WTC11 (cell line): Measurements from ENCODE around the gene ADISSP. TPM values are rescaled to one million over a fixed set of nuclear protein-coding genes. Genes with fewer than 3 reads are reported as not detected.

Experiments
- ATAC-seq: fragments of 200-7000 bp; cut with Tn5 transposase; 2 replicates; pipeline ENCODE4 v1.10.0; 2021; ENCODE audit warnings: mild to moderate bottlenecking, moderate library complexity
- CTCF ChIA-PET: fragments of 300-600 bp; sonication (Branson Sonifier 250); formaldehyde crosslinking; loops from one replicate; lab custom pipeline; 2021; ENCODE audit warnings: antibody characterized with exemption; lab: Charles Lee
- POLR2A ChIA-PET: fragments of 350-600 bp; sonication (Branson Sonifier 250); formaldehyde crosslinking; loops from one replicate; lab custom pipeline; 2021; ENCODE audit warnings: antibody characterized with exemption; lab: Charles Lee
- DNase-seq: peaks from one replicate; pipeline ENCODE4 v3.0.0; 2021; ENCODE audit warnings: low spot score
- H3K27ac Mint-ChIP-seq: 2 replicates; pipeline ENCODE4 v1.8.0; 2021; ENCODE audit warnings: mixed read lengths
- H3K27me3 Mint-ChIP-seq: 2 replicates; pipeline ENCODE4 v1.8.0; 2021; ENCODE audit warnings: low read depth, mild to moderate bottlenecking, moderate library complexity, mixed read lengths
- H3K36me3 Mint-ChIP-seq: 2 replicates; pipeline ENCODE4 v1.8.0; 2021; ENCODE audit warnings: mixed read lengths
- H3K4me1 Mint-ChIP-seq: 2 replicates; pipeline ENCODE4 v1.8.0; 2022; ENCODE audit warnings: mixed read lengths
- H3K4me3 Mint-ChIP-seq: 2 replicates; pipeline ENCODE4 v1.8.0; 2021; ENCODE audit warnings: mild to moderate bottlenecking, moderate library complexity, mixed read lengths
- H3K9me3 Mint-ChIP-seq: 2 replicates; pipeline ENCODE4 v1.8.0; 2021; ENCODE audit warnings: mixed read lengths
- CBFB ChIP-seq: sonication (generic); formaldehyde crosslinking; IDR thresholded peaks from 2 replicates; pipeline ENCODE4 v1.8.1; 2022; ENCODE audit warnings: mild to moderate bottlenecking, low read depth, missing genetic modification reagents
- CREM ChIP-seq: sonication (generic); formaldehyde crosslinking; IDR thresholded peaks from 2 replicates; pipeline ENCODE4 v1.8.1; 2022; ENCODE audit warnings: mild to moderate bottlenecking, missing genetic modification reagents, moderate library complexity
- EMX1 ChIP-seq: fragments of 250-450 bp; sonication (Bioruptor Pico); IDR thresholded peaks from 2 replicates; pipeline ENCODE4 v1.8.0; 2021; ENCODE audit warnings: mild to moderate bottlenecking
- FOXJ3 ChIP-seq: sonication (generic); formaldehyde crosslinking; IDR thresholded peaks from 2 replicates; pipeline ENCODE4 v1.9.0; 2021; ENCODE audit warnings: missing genetic modification reagents, mild to moderate bottlenecking, borderline replicate concordance
- HMGA2 ChIP-seq: fragments of 250-450 bp; sonication (Bioruptor Pico); IDR thresholded peaks from 2 replicates; pipeline ENCODE4 v1.4.0; 2021; ENCODE audit warnings: mild to moderate bottlenecking, moderate library complexity
- NFYB ChIP-seq: sonication (generic); formaldehyde crosslinking; conservative IDR thresholded peaks from 2 replicates; pipeline ENCODE4 v1.8.0; 2022; ENCODE audit warnings: low read depth, missing genetic modification reagents
- RELA ChIP-seq: sonication (generic); formaldehyde crosslinking; IDR thresholded peaks from 2 replicates; pipeline ENCODE4 v1.8.1; 2022; ENCODE audit warnings: missing genetic modification reagents, mild to moderate bottlenecking, borderline replicate concordance
- SOX15 ChIP-seq: fragments of 250-450 bp; sonication (Bioruptor Pico); IDR thresholded peaks from 2 replicates; pipeline ENCODE4 v1.9.0; 2021; ENCODE audit warnings: mild to moderate bottlenecking
- SP1 ChIP-seq: sonication (generic); formaldehyde crosslinking; conservative IDR thresholded peaks from 2 replicates; pipeline ENCODE4 v1.8.1; 2022; ENCODE audit warnings: missing genetic modification reagents
- TEAD4 ChIP-seq: sonication (generic); formaldehyde crosslinking; IDR thresholded peaks from 2 replicates; pipeline ENCODE4 v1.8.0; 2022; ENCODE audit warnings: mild to moderate bottlenecking, missing genetic modification reagents
- ZNF138 ChIP-seq: sonication (generic); formaldehyde crosslinking; conservative IDR thresholded peaks from 2 replicates; pipeline ENCODE4 v1.8.1; 2022; ENCODE audit warnings: mild to moderate bottlenecking, moderate library complexity, missing genetic modification reagents
- total RNA-seq: library from RNA; stranded (reverse); gene quantifications from 3 replicates; pipeline ENCODE4 v1.2.3, GENCODE V29; 2021
- TF ChIP-seq, protein P1 (sequence below): sonication (generic); formaldehyde crosslinking; IDR thresholded peaks from 2 replicates; pipeline ENCODE4 v1.8.0; 2023; ENCODE audit warnings: mild to moderate bottlenecking, missing genetic modification reagents
- TF ChIP-seq, protein P2 (sequence below): sonication (generic); formaldehyde crosslinking; IDR thresholded peaks from 2 replicates; pipeline ENCODE4 v1.8.1; 2022; ENCODE audit warnings: mild to moderate bottlenecking, missing genetic modification reagents, moderate library complexity, borderline replicate concordance
- TF ChIP-seq, protein P3 (sequence below): sonication (generic); formaldehyde crosslinking; IDR thresholded peaks from 2 replicates; pipeline ENCODE4 v1.8.1; 2023; ENCODE audit warnings: mild to moderate bottlenecking, missing genetic modification reagents, moderate library complexity
- TF ChIP-seq, protein P4 (sequence below): sonication (generic); formaldehyde crosslinking; IDR thresholded peaks from 2 replicates; pipeline ENCODE4 v1.8.1; 2023; ENCODE audit warnings: mild to moderate bottlenecking, missing genetic modification reagents
- TF ChIP-seq, protein P5 (sequence below): sonication (generic); formaldehyde crosslinking; IDR thresholded peaks from 2 replicates; pipeline ENCODE4 v1.8.0; 2022; ENCODE audit warnings: mild to moderate bottlenecking, missing genetic modification reagents
- TF ChIP-seq, protein P6 (sequence below): fragments of 250-450 bp; sonication (Bioruptor Pico); IDR thresholded peaks from 2 replicates; pipeline ENCODE4 v1.9.0; 2021; ENCODE audit warnings: mild to moderate bottlenecking
- TF ChIP-seq, protein P7 (sequence below): sonication (generic); formaldehyde crosslinking; IDR thresholded peaks from 2 replicates; pipeline ENCODE4 v1.8.1; 2022; ENCODE audit warnings: missing genetic modification reagents, borderline replicate concordance

Gene ADISSP
- total RNA-seq, 1 experiment from 2014 or later: 129 TPM

DNA sequence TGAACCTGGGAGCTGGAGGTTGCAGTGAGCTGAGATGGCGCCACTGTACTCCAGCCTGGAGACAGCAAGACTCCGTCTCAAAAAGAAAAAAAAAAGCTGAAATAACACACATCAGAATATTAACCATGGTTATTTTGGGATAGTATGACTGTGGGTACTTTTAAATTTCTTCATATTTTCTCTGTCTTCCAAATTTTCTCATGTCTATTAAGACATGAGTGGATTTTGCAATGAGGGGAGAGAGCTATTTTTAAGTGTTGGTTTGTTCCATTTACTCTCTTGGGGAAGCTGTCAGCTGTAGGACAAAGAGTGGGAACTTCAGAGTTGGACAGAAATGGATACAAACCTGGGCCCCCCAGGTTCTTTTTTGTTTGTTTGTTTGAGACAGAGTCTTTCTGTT is 10.3 kb downstream of the ADISSP start:
- ChIA-PET CTCF (interaction anchor here (0.6 to 1.8 kb wide), 11 partner anchors 10 to 315 kb away, joined by 3 to 5 read pairs (median 3); partner anchors contain the start of genes ADISSP and SPEF1), POLR2A (interaction anchor here (0.6 to 1.1 kb wide), 2 partner anchors 46 to 75 kb away, joined by 3 read pairs; partner anchors contain the start of gene ADAM33)
- Mint-ChIP-seq H3K27ac (no peak overlapping the region), H3K4me1 (peaks cover 2% of the 10 kb centered on the region; the same call in 1 of the 2 replicates), H3K27me3 (no peaks in the 10 kb centered on the region; the same call in 1 of the 2 replicates), H3K4me3 (no peak overlapping the region), H3K9me3 (no peaks in the 10 kb centered on the region), H3K36me3 (peaks cover 19% of the 10 kb centered on the region)
- TF ChIP-seq HMGA2 (CRISPR knock-in tag) (no peak), SP1 (CRISPR knock-in tag) (no peak), RELA (CRISPR knock-in tag) (no peak), EMX1 (no peak), CREM (CRISPR knock-in tag) (no peak), FOXJ3 (CRISPR knock-in tag) (no peak), ZNF138 (no peak), CBFB (no peak)
- TF ChIP-seq, protein P1, sequence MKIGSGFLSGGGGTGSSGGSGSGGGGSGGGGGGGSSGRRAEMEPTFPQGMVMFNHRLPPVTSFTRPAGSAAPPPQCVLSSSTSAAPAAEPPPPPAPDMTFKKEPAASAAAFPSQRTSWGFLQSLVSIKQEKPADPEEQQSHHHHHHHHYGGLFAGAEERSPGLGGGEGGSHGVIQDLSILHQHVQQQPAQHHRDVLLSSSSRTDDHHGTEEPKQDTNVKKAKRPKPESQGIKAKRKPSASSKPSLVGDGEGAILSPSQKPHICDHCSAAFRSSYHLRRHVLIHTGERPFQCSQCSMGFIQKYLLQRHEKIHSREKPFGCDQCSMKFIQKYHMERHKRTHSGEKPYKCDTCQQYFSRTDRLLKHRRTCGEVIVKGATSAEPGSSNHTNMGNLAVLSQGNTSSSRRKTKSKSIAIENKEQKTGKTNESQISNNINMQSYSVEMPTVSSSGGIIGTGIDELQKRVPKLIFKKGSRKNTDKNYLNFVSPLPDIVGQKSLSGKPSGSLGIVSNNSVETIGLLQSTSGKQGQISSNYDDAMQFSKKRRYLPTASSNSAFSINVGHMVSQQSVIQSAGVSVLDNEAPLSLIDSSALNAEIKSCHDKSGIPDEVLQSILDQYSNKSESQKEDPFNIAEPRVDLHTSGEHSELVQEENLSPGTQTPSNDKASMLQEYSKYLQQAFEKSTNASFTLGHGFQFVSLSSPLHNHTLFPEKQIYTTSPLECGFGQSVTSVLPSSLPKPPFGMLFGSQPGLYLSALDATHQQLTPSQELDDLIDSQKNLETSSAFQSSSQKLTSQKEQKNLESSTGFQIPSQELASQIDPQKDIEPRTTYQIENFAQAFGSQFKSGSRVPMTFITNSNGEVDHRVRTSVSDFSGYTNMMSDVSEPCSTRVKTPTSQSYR (CRISPR knock-in tag): no peak
- TF ChIP-seq, protein P2, sequence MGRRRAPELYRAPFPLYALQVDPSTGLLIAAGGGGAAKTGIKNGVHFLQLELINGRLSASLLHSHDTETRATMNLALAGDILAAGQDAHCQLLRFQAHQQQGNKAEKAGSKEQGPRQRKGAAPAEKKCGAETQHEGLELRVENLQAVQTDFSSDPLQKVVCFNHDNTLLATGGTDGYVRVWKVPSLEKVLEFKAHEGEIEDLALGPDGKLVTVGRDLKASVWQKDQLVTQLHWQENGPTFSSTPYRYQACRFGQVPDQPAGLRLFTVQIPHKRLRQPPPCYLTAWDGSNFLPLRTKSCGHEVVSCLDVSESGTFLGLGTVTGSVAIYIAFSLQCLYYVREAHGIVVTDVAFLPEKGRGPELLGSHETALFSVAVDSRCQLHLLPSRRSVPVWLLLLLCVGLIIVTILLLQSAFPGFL (CRISPR knock-in tag): no peak
- DNase-seq (no peak), ATAC-seq (no peak)

DNA sequence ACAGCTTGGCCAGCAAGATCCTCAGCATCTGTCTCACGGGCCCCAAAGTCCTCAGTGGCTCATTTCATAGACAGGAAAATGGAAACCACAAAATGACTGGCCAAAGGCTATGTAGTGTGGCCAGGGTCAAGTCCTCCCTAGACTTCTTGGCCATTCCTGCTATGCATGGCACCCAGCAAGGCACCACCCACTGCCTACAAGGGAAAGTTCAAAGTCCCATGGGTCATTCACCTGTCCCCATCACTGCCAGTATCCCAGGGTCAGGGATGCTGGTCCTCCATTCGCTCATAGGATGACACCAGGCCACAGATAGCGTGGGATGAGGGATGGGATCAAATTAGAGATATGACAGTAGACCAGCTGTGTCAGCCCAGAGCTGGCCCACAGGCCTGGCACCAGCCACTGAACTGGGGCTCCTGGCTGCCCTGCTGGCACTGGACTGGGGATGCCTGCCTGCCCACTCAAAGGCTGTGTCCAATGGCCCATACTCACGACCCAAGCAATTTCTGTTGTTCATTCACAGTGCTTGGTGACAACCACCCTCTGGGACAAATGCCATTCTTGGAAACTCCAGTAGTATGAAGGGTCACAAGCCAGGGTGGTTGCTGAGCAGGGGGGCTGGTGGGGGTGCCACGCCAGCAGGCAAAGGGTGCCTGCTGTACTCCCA is 11.6 kb downstream of the ADISSP start:
- Mint-ChIP-seq H3K27me3 (peaks cover 2% of the 10 kb centered on the region), H3K9me3 (no peaks in the 10 kb centered on the region)
- no peak for TF ChIP-seq SOX15 (CRISPR knock-in tag)
- TF ChIP-seq TEAD4: no peak
- TF ChIP-seq, all 79 proteins: peak for 0
- CTCF ChIA-PET: interaction anchor here (1.3 to 8.7 kb wide), 7 partner anchors 10 to 64 kb away, joined by 4 to 195 read pairs (median 5); partner anchors contain the start of genes ADISSP and AP5S1
- Mint-ChIP-seq H3K4me3 (no peak overlapping the region), H3K36me3 (peaks cover 18% of the 10 kb centered on the region), H3K4me1 (peaks cover 4% of the 10 kb centered on the region), H3K27ac (no peak overlapping the region)
- POLR2A ChIA-PET: interaction anchor here (0.6 kb wide), 1 partner anchor 101 kb away, joined by 3 read pairs; no protein-coding TSS in a partner anchor
- DNase-seq (no peak), ATAC-seq (no peak)

DNA sequence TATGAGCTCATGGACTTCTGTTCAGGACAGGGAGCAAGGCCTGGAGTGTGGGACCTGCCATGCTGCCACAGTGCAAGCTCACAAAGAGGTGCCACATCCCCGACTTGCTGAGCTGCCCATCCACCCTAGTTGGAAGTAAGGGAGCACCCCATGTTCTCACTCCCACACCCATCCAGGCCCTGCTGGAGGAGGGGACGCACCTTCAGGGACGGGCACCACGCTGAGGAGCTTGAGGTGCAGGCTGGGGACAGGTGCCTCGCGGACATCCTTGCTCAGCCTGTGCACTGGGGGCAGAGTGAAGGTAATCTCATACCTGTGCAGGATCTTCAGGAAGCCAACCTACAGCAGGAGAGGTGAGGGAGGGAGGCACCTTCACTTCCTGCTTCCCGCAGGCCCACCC is 12.3 kb downstream of the ADISSP start:
- ATAC-seq (no peak), DNase-seq (no peak)
- Mint-ChIP-seq H3K9me3 (no peaks in the 10 kb centered on the region), H3K4me3 (no peak overlapping the region), H3K36me3 (peaks cover 21% of the 10 kb centered on the region), H3K4me1 (peaks cover 6% of the 10 kb centered on the region), H3K27ac (no peak overlapping the region), H3K27me3 (peaks cover 9% of the 10 kb centered on the region)
- TF ChIP-seq, protein P3, sequence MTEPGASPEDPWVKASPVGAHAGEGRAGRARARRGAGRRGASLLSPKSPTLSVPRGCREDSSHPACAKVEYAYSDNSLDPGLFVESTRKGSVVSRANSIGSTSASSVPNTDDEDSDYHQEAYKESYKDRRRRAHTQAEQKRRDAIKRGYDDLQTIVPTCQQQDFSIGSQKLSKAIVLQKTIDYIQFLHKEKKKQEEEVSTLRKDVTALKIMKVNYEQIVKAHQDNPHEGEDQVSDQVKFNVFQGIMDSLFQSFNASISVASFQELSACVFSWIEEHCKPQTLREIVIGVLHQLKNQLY (CRISPR knock-in tag): no peak
- CTCF ChIA-PET: interaction anchor here (1.1 to 8.7 kb wide), 5 partner anchors 10 to 65 kb away, joined by 3 to 195 read pairs (median 10); partner anchors contain the start of genes ADISSP and AP5S1
- POLR2A ChIA-PET: no interaction called here

DNA sequence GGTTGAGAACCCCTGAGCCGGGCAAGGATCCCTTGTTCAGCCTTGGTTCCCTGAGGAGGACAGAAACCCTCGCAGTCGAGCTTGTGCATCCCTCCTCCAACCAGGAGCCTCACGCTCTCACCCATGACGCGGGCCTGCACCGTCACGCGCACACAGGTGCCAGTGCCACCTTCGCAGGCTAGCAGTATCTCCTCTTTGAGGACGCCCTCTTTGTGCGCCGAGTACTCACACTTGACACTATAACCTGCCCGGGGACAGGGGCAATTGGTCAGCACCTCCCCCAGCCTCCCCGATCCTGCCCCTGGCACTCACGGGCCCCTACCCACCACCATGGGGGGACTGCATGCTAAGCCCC is 13.3 kb downstream of the ADISSP start:
- ATAC-seq (no peak), DNase-seq (no peak)
- peaks cover 21% of the 10 kb centered on the region for H3K36me3 Mint-ChIP-seq
- peaks cover 6% of the 10 kb centered on the region for H3K4me1 Mint-ChIP-seq
- no peak overlapping the region for H3K27ac Mint-ChIP-seq
- H3K4me3 Mint-ChIP-seq: no peak overlapping the region
- ChIA-PET POLR2A (no interaction called here), CTCF (interaction anchor here (1.3 to 8.7 kb wide), 8 partner anchors 9 to 101 kb away, joined by 4 to 195 read pairs (median 12); partner anchors contain the start of genes ADISSP, AP5S1, CENPB and SPEF1)
- peaks cover 17% of the 10 kb centered on the region for H3K27me3 Mint-ChIP-seq
- no peaks in the 10 kb centered on the region for H3K9me3 Mint-ChIP-seq
- TF ChIP-seq, protein P4, sequence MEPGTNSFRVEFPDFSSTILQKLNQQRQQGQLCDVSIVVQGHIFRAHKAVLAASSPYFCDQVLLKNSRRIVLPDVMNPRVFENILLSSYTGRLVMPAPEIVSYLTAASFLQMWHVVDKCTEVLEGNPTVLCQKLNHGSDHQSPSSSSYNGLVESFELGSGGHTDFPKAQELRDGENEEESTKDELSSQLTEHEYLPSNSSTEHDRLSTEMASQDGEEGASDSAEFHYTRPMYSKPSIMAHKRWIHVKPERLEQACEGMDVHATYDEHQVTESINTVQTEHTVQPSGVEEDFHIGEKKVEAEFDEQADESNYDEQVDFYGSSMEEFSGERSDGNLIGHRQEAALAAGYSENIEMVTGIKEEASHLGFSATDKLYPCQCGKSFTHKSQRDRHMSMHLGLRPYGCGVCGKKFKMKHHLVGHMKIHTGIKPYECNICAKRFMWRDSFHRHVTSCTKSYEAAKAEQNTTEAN: no peak
- TF ChIP-seq, protein P2 (CRISPR knock-in tag): no peak
- TF ChIP-seq, protein P5, sequence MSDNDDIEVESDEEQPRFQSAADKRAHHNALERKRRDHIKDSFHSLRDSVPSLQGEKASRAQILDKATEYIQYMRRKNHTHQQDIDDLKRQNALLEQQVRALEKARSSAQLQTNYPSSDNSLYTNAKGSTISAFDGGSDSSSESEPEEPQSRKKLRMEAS (CRISPR knock-in tag): no peak
- TF ChIP-seq, protein P6, sequence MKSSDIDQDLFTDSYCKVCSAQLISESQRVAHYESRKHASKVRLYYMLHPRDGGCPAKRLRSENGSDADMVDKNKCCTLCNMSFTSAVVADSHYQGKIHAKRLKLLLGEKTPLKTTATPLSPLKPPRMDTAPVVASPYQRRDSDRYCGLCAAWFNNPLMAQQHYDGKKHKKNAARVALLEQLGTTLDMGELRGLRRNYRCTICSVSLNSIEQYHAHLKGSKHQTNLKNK: no peak
- no peak for TF ChIP-seq NFYB
- TF ChIP-seq, protein P7, sequence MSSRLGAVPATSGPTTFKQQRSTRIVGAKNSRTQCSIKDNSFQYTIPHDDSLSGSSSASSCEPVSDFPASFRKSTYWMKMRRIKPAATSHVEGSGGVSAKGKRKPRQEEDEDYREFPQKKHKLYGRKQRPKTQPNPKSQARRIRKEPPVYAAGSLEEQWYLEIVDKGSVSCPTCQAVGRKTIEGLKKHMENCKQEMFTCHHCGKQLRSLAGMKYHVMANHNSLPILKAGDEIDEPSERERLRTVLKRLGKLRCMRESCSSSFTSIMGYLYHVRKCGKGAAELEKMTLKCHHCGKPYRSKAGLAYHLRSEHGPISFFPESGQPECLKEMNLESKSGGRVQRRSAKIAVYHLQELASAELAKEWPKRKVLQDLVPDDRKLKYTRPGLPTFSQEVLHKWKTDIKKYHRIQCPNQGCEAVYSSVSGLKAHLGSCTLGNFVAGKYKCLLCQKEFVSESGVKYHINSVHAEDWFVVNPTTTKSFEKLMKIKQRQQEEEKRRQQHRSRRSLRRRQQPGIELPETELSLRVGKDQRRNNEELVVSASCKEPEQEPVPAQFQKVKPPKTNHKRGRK (CRISPR knock-in tag): no peak
